Activated naive CD8-positive, alpha-beta T cell treated with anti-CD3 and anti-CD28 coated beads, Interleukin-2, amount 10 ng/mL, durations not matched to agents 7 days and 5 days (primary cell): ENCODE data around the gene ARHGDIG. TPM values are rescaled to one million over a fixed set of nuclear protein-coding genes. Genes with fewer than 3 reads are reported as not detected.
A peak's percentile ranks its signal among the peaks of the same experiment; 100 is the strongest.

Experiments
- ATAC-seq: fragments of 150-1000 bp; cut with Tn5 transposase; one replicate; pipeline ENCODE4 v1.10.0; 2021; ENCODE audit warnings: low read depth, moderate library complexity
- POLR2A ChIA-PET: fragments of 350-600 bp; sonication (Branson Sonifier 250); formaldehyde crosslinking; loops from one replicate; lab custom pipeline; 2021; ENCODE audit warnings: antibody characterized with exemption; lab: Charles Lee
- DNase-seq: peaks from one replicate; pipeline ENCODE4 v3.0.0; 2021
- H3K27ac Mint-ChIP-seq: one replicate; pipeline ENCODE4 v1.8.0; 2022; ENCODE audit warnings: mild to moderate bottlenecking, mixed read lengths
- H3K27me3 Mint-ChIP-seq: one replicate; pipeline ENCODE4 v1.8.0; 2022; ENCODE audit warnings: mild to moderate bottlenecking, moderate library complexity, mixed read lengths
- H3K36me3 Mint-ChIP-seq: one replicate; pipeline ENCODE4 v1.8.0; 2021; ENCODE audit warnings: mild to moderate bottlenecking, mixed read lengths
- H3K4me1 Mint-ChIP-seq: one replicate; pipeline ENCODE4 v1.8.0; 2021; ENCODE audit warnings: mixed read lengths
- H3K4me3 Mint-ChIP-seq: one replicate; pipeline ENCODE4 v1.8.0; 2022; ENCODE audit warnings: mild to moderate bottlenecking, moderate library complexity, mixed read lengths
- H3K9me3 Mint-ChIP-seq: one replicate; pipeline ENCODE4 v1.8.0; 2021; ENCODE audit warnings: mixed read lengths
- total RNA-seq, 2 experiments: library from RNA; stranded (reverse); gene quantifications; one replicate each; pipeline ENCODE4 v1.2.3, GENCODE V29; 2021

Gene ARHGDIG
- total RNA-seq, 2 experiments from 2014 or later = not detected

DNA sequence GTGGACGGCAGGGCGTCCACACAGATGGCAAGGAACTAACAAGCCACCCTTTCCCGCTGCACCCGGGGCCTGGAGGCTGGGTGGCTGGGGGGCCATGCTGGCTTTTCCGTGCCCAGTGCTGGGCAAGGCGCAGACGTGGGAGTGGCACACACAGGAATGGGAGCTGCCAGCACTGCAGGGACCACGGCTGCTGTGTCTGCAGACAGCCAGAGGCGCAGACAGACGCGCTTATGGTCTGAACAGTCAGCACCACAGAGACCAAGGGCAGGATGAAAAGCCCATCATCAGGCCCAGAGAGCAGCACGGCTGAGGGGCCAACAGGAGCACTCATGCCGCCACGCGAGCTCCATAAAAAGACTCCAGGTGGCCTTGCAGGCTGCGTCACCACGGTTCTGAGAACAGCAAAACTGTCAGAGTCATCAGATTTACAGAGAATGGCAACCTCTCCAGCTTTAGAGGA is 26.6 kb downstream of the ARHGDIG start:
- Mint-ChIP-seq H3K4me1 (peaks cover 9% of the 10 kb centered on the region), H3K27ac (no peak overlapping the region), H3K9me3 (no peaks in the 10 kb centered on the region), H3K36me3 (peaks cover 5% of the 10 kb centered on the region), H3K27me3 (no peaks in the 10 kb centered on the region), H3K4me3 (no peak overlapping the region)
- POLR2A ChIA-PET = no interaction called here
- no peak for DNase-seq
- ATAC-seq = no peak

DNA sequence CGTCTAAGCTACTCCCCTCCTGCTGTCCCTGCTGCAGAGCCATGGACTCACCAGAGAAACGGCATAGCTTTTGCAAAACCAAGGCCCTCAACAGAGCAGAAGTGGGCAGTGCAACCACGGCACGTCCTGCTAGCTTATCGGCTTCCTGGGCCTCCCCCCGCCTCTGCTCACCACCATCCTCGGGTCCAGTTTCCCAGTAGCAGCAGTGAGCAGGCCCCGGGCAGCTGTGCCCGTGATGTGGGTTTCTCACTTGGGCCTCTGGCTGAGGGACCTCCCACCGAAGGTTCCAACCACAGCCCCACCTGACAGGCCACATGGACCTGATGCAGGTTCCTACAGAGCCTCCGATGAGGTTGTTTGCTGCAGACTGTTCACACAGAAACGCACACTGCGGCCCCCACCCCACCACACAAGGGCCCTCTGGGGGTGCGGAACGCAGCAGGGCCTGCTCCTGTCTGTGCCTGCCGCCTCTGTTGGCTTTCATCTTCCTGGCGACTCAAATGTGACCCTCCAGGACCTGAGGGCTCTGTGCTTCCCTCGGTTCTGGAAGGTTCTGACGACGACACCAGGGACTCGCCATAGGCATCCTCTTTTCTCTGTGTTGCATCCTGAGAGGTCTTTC is 27.4 kb downstream of the ARHGDIG start:
- Mint-ChIP-seq H3K4me1 (peaks cover 9% of the 10 kb centered on the region), H3K4me3 (no peak overlapping the region), H3K36me3 (peaks cover 5% of the 10 kb centered on the region), H3K27me3 (no peaks in the 10 kb centered on the region), H3K27ac (no peak overlapping the region), H3K9me3 (no peaks in the 10 kb centered on the region)
- POLR2A ChIA-PET = no interaction called here
- ATAC-seq = no peak
- no peak for DNase-seq

GRCh38 chr16:309476-309875 is 29.1 kb downstream of the ARHGDIG start:
- no peaks in the 10 kb centered on the region for H3K9me3 Mint-ChIP-seq
- no peaks in the 10 kb centered on the region for H3K27me3 Mint-ChIP-seq
- no peak overlapping the region for H3K4me3 Mint-ChIP-seq
- H3K4me1 Mint-ChIP-seq = peaks cover 9% of the 10 kb centered on the region
- POLR2A ChIA-PET = interaction anchor here (0.7 kb wide), 1 partner anchor 81 kb away, joined by 3 read pairs; no protein-coding TSS in a partner anchor
- peaks cover 5% of the 10 kb centered on the region for H3K36me3 Mint-ChIP-seq
- no peak overlapping the region for H3K27ac Mint-ChIP-seq
- DNase-seq (no peak), ATAC-seq (peak; percentile 92)

DNA sequence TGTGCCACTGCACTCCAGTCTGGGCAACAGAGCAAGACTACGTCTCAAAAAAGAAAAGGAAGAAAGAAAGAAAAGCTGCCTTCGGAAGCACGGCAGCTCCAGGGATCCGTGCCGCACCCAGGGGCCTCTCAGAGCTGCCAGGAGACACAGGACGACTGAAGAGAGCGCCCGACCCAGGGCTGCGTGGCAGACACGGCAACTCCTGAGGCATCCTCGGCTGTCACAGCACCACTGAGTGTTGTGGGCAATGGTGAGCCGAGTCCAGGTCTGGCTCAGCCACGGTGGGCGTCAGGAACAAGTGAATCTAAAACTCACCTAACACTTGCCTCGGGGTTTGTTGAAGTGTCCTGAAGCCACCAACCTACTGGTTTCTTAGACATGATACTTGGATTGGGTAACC is 31.3 kb downstream of the ARHGDIG start:
- H3K4me1 Mint-ChIP-seq = peaks cover 11% of the 10 kb centered on the region
- no peaks in the 10 kb centered on the region for H3K9me3 Mint-ChIP-seq
- H3K27ac Mint-ChIP-seq = no peak overlapping the region
- no peak for DNase-seq
- no peaks in the 10 kb centered on the region for H3K27me3 Mint-ChIP-seq
- H3K4me3 Mint-ChIP-seq = no peak overlapping the region
- no peak for ATAC-seq
- POLR2A ChIA-PET = no interaction called here
- peaks cover 3% of the 10 kb centered on the region for H3K36me3 Mint-ChIP-seq

GRCh38 chr16:314351-314750 is 34.0 kb downstream of the ARHGDIG start:
- Mint-ChIP-seq H3K36me3 (peaks cover 5% of the 10 kb centered on the region), H3K27ac (no peak overlapping the region), H3K4me1 (peaks cover 10% of the 10 kb centered on the region), H3K4me3 (no peak overlapping the region), H3K27me3 (no peaks in the 10 kb centered on the region), H3K9me3 (no peaks in the 10 kb centered on the region)
- DNase-seq (no peak), ATAC-seq (no peak)
- POLR2A ChIA-PET = no interaction called here

DNA sequence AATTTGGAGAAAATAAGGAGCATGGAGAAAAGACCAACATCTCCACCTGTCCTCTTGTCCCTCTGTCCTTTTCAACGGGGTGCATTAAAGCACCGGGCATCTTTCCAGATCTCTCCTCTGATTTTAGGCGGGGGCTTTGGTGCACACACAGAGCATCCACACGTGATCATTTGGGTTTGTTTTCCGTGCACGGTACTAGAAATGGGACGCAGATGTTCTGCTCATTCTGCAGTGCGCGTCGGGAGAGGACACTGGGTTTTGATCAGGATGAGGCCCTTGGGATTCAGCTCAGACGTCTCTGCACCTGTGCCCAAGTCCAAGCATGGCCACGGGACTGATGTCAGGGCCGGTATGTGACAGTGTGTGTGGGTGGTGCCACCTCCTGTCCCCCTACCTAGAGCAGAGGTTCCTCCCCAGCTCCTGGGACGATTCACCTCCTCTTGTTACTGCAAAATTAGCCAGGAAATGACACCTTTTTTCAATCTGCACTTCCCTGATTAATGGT is 34.5 kb downstream of the ARHGDIG start:
- no peaks in the 10 kb centered on the region for H3K9me3 Mint-ChIP-seq
- H3K4me1 Mint-ChIP-seq = peaks cover 10% of the 10 kb centered on the region
- no peak overlapping the region for H3K27ac Mint-ChIP-seq
- no peaks in the 10 kb centered on the region for H3K27me3 Mint-ChIP-seq
- peaks cover 6% of the 10 kb centered on the region for H3K36me3 Mint-ChIP-seq
- H3K4me3 Mint-ChIP-seq = no peak overlapping the region
- ATAC-seq (no peak), DNase-seq (no peak)
- POLR2A ChIA-PET = no interaction called here

GRCh38 chr16:316741-317464 is 36.5 kb downstream of the ARHGDIG start:
- Mint-ChIP-seq H3K27ac (no peak overlapping the region), H3K4me1 (peaks cover 15% of the 10 kb centered on the region), H3K36me3 (peaks cover 9% of the 10 kb centered on the region), H3K9me3 (no peaks in the 10 kb centered on the region), H3K4me3 (no peak overlapping the region), H3K27me3 (no peaks in the 10 kb centered on the region)
- POLR2A ChIA-PET = no interaction called here
- no peak for ATAC-seq
- DNase-seq = no peak

GRCh38 chr16:317583-317982 is 37.2 kb downstream of the ARHGDIG start:
- DNase-seq (no peak), ATAC-seq (no peak)
- peaks cover 9% of the 10 kb centered on the region for H3K36me3 Mint-ChIP-seq
- H3K27ac Mint-ChIP-seq = no peak overlapping the region
- no peak overlapping the region for H3K4me3 Mint-ChIP-seq
- H3K4me1 Mint-ChIP-seq = peaks cover 15% of the 10 kb centered on the region
- H3K27me3 Mint-ChIP-seq = no peaks in the 10 kb centered on the region
- POLR2A ChIA-PET = no interaction called here
- H3K9me3 Mint-ChIP-seq = no peaks in the 10 kb centered on the region

- no peak for DNase-seq
- POLR2A ChIA-PET = no interaction called here
- Mint-ChIP-seq H3K36me3 (peaks cover 9% of the 10 kb centered on the region), H3K4me3 (no peak overlapping the region), H3K27ac (peak overlapping the region; percentile 51), H3K9me3 (no peaks in the 10 kb centered on the region), H3K4me1 (peaks cover 15% of the 10 kb centered on the region), H3K27me3 (no peaks in the 10 kb centered on the region)
- no peak for ATAC-seq
Observed at GRCh38 chr16:318628-319027, 38.2 kb downstream of the ARHGDIG start.

DNA sequence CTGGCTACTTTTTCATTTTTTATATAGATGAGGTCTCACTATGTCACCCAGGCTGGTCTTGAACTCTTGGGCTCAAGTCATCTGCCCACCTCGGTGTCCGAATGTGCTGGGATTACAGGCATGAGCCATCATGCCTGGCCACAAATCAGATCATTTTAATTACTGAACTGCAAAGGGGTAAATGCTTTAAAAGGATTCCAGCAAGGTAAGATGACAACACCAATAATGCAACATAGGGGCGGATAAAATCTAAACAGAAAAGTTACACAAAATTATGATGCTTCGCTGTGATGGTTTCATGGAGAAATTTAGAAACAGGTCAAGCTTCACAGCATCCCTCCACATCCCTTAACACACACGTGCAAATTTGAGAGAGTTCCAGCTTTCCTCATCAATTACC is 39.8 kb downstream of the ARHGDIG start:
- H3K36me3 Mint-ChIP-seq = peaks cover 9% of the 10 kb centered on the region
- H3K4me1 Mint-ChIP-seq = peaks cover 23% of the 10 kb centered on the region
- no peak overlapping the region for H3K4me3 Mint-ChIP-seq
- POLR2A ChIA-PET = no interaction called here
- no peaks in the 10 kb centered on the region for H3K9me3 Mint-ChIP-seq
- ATAC-seq (no peak), DNase-seq (no peak)
- H3K27me3 Mint-ChIP-seq = peaks cover 2% of the 10 kb centered on the region
- H3K27ac Mint-ChIP-seq = no peak overlapping the region

DNA sequence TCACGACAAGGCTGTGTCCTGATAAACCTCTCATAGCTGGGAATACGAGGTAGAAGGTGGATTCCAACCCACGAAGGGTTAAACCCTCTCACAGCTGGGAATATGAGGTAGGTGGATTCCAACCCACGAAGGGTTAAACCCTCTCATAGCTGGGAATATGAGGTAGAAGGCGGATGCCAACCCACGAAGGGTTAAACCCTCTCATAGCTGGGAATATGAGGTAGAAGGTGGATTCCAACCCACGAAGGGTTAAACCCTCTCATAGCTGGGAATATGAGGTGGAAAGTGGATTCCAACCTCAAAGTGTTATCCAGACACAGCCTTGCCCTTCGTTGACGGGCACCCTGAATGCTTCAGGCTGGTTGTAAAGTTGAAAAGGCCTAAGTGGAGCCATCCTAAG is 41.1 kb downstream of the ARHGDIG start:
- Mint-ChIP-seq H3K9me3 (no peaks in the 10 kb centered on the region), H3K27ac (no peak overlapping the region), H3K36me3 (peaks cover 9% of the 10 kb centered on the region), H3K27me3 (peaks cover 2% of the 10 kb centered on the region), H3K4me3 (no peak overlapping the region), H3K4me1 (peaks cover 28% of the 10 kb centered on the region)
- POLR2A ChIA-PET = no interaction called here
- ATAC-seq (no peak), DNase-seq (no peak)

- POLR2A ChIA-PET = interaction anchor here (0.6 to 0.7 kb wide), 2 partner anchors 109 to 113 kb away, joined by 3 read pairs; no protein-coding TSS in a partner anchor
- ATAC-seq = no peak
- Mint-ChIP-seq H3K4me1 (peaks cover 35% of the 10 kb centered on the region), H3K9me3 (no peaks in the 10 kb centered on the region), H3K27ac (no peak overlapping the region), H3K4me3 (no peak overlapping the region), H3K27me3 (peaks cover 2% of the 10 kb centered on the region), H3K36me3 (peaks cover 8% of the 10 kb centered on the region)
- no peak for DNase-seq
Observed at GRCh38 chr16:322476-323143, 42.2 kb downstream of the ARHGDIG start.

- DNase-seq (no peak), ATAC-seq (no peak)
- Mint-ChIP-seq H3K27me3 (peaks cover 2% of the 10 kb centered on the region), H3K27ac (no peak overlapping the region), H3K9me3 (no peaks in the 10 kb centered on the region), H3K4me1 (peaks cover 33% of the 10 kb centered on the region), H3K36me3 (peaks cover 6% of the 10 kb centered on the region), H3K4me3 (no peak overlapping the region)
- POLR2A ChIA-PET = no interaction called here
Observed at GRCh38 chr16:324201-324450, 43.7 kb downstream of the ARHGDIG start.
